ENCODE measurements around the gene TBCD.
"Not testable (repeated sequence)": the region's sequence is repeated elsewhere in the genome, so short reads cannot be mapped to it uniquely, and the experiment has no call there.

Gene TBCD

GRCh38 chr17:82729479-82730260 lies 22.2 kb upstream of the TBCD start:
- no peak for DNase-seq (ENCODE audit: low read depth)

- DNase-seq (ENCODE audit: low read depth), result no peak
Observed at GRCh38 chr17:82732118-82732743, 19.6 kb upstream of the TBCD start.

- no peak for DNase-seq (ENCODE audit: low read depth)
Observed at GRCh38 chr17:82734987-82735866, 16.6 kb upstream of the TBCD start, which contains the start of gene FN3K. Gene FN3K, plus strand, starts transcription at chr17:82735615. Its CDS starts 22 bp downstream, at chr17:82735637.

- no peak for DNase-seq (ENCODE audit: low read depth)
Observed at GRCh38 chr17:82736511-82737185, 15.2 kb upstream of the TBCD start.

- no peak for DNase-seq (ENCODE audit: low read depth)
Observed at GRCh38 chr17:82737967-82738877, 13.6 kb upstream of the TBCD start.

- no peak for DNase-seq (ENCODE audit: low read depth)
Observed at GRCh38 chr17:82740906-82741759, 10.7 kb upstream of the TBCD start.

DNA sequence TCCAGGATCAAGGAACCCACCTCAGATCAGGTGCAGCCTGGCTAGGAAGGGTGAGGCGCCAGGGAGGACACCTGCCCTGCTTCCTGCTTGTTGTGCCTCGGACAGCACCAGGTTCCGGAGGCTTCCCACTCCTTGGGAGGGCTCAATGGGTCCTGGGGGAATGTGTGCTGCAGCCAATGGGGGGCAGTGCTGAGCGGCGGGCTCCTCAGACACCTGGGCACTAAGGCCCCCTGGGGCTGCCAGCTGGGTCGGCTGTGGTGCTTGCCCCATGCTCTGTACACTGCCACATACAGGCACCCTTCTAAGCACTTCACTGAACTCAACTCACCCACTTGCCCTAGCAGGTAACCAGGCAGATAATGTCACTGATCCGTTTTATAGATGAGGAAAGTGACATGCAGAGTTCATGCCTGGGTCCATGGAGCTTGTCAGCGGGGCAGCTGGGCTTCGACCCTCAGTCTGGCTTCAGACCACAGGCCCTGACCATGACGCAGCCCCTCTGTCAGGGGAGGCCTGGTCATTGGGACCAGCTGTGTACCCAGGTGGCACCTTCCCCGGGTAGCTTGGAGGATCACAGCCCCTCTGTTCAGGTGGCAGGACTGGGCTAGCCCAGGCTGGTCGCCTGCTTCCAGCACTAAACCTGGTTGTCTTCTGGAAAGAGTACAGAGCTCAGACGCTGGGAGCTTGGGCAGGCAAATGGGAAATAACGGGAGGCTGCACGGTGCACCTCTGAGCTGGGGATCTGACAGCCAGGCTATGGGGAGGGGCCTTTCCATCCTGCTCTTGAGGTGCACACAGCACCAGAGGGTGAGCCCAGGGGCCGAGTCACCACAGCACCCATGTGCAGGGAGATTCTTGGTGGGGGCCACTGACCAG lies 8.3 kb upstream of the TBCD start:
- no peak for DNase-seq (ENCODE audit: low read depth)

DNA sequence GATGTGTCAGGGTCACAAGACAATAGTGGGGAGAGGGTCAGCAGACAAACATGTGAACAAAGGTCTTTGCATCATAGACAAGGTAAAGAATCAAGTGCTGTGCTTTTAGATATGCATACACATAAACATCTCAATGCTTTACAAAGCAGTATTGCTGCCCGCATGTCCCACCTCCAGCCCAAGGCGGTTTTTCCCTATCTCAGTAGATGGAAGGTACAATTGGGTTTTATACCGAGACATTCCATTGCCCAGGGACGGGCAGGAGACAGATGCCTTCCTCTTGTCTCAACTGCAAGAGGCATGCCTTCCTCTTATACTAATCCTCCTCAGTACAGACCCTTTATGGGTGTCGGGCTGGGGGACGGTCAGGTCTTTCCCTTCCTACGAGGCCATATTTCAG lies 7.1 kb upstream of the TBCD start:
- DNase-seq (ENCODE audit: low read depth), result not testable (repeated sequence)

DNA sequence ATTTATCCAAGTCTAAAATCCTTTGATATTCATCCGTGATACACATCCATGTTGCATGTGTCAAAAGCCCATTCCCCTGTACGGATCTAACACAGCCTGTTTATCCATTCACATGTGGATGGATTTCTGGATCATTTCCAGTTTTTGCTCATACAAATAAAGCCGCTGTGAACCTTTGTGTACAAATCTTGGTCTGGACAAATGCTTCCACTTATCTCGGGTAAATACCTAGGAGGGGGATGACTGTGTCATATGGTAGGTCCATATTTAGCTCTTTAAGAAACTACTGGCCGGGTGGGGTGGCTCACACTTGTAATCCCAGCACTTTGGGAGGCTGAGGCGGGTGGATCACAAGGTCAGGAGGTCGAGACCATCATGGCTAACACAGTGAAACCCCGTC lies 6.3 kb upstream of the TBCD start:
- no peak for DNase-seq (ENCODE audit: low read depth)

GRCh38 chr17:82748756-82749155 lies 3.1 kb upstream of the TBCD start:
- DNase-seq (ENCODE audit: low read depth), result no peak

- DNase-seq (ENCODE audit: low read depth), result no peak
Observed at GRCh38 chr17:82750241-82750908, 1.5 kb upstream of the TBCD start.

- no peak for DNase-seq (ENCODE audit: low read depth)
Observed at GRCh38 chr17:82751171-82751570, 694 bp upstream of the TBCD start.

DNA sequence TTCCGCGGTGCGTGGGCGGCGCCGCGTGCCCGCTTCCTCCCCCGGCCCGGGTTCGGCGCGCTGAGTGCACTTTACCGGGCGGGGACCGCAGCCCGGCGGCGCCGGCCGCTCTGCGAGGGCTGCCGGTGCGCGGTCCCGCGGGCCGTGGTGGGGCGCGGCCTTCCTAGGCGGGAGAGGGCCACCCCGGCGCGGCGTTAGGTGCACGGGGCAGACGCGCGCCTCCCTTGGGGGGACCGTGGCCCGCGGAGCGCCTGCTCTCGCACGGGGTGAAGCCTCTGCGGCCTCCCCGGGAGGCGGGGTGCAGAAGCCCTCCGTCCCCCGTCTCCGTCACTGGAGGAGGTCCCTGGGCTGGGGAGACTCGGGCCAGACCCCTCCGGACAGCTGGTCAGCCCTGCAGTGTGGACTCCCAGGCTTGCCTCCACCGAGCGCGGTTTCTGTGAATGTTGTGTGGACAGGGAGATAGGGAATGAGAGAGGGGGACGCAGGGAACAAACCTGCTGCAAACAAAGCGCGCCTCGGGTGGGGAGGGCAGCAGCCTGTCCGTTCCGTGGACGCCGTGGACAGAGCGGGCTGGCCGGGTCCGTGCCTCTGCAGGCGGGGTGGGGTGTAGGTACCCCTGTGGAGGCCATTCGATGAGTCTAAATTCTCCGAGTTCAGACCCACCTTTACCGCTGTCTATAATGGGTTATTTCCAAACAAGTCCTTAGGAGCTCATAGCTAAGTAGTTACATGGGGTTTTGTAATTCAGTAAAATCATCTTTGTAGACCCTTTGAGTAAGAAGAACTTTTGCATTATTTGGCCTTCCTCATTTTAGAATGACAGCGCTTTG lies 721 bp downstream of the TBCD start:
- DNase-seq (ENCODE audit: low read depth), result no peak

GRCh38 chr17:82753201-82753464 lies 1.3 kb downstream of the TBCD start:
- DNase-seq (ENCODE audit: low read depth), result no peak

DNA sequence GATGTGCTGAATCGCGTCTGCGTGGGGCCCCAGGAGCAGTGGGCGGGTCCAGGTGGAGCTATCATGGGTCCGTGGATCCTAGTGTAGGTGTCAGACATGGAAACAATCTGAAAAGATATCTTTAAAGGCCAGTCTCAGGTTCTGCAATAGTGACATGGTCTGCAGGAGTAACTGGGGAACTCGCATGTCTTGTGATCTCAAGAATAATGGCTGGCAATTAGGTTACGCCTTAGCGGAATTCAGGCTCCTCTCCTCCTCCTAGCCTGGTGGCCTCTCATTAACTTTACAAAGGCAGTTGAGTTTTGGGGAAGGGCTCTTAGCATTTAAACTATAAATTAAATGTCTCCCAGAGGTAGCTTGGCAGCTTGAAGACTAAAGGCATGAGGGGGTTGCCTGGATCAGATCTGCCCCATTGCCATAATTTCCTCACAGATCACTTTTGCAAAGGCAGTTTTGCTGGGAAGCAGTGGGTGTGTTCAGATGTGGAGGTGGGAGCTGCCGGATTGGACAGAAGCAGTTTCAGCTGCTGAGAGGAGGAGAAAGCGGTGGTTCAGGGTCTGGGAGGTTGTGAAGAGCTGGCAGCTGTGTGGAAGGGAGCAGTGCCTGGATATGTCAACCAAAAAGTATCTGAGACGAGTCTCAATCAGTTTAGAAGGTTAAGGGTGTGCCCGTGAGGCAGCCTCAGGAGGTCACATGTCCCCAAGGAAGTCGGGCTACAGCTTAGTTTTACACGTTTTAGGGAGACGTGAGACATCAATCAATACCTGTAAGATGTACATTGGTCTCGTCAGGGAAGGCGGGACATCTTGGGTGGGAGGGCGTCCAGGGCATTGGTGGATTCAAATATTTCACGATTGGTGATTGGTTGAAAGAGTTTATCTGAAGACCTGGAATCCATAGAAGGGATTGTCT lies 2.7 kb downstream of the TBCD start:
- DNase-seq (ENCODE audit: low read depth), result no peak

- DNase-seq (ENCODE audit: low read depth), result no peak
Observed at GRCh38 chr17:82756166-82756565, 4.3 kb downstream of the TBCD start.

GRCh38 chr17:82765371-82765770 lies 13.5 kb downstream of the TBCD start:
- no peak for DNase-seq (ENCODE audit: low read depth)
